AG09309 (cell line): ENCODE results near the gene NIF3L1.
A peak's percentile ranks its signal among the peaks of the same experiment; 100 is the strongest.

Experiments used
- DNase-seq: peaks from one replicate; pipeline ENCODE4 v3.0.0-alpha.2; 2010; ENCODE audit warnings: low read depth
- H3K4me3 ChIP-seq: 2 replicates; pipeline ENCODE4 v1.5.1; 2011; ENCODE audit warnings: mild to moderate bottlenecking, low read depth, low read length, moderate library complexity; ENCODE audit not compliant: control insufficient read depth
- TF ChIP-seq, protein P1 (sequence below): IDR thresholded peaks from 2 replicates; pipeline ENCODE4 v1.5.1; 2011; ENCODE audit warnings: mild to moderate bottlenecking, low read depth, low read length, inconsistent platforms; ENCODE audit not compliant: insufficient read depth, control insufficient read depth; ENCODE audit errors: missing control alignments

NIF3L1 gene

DNA sequence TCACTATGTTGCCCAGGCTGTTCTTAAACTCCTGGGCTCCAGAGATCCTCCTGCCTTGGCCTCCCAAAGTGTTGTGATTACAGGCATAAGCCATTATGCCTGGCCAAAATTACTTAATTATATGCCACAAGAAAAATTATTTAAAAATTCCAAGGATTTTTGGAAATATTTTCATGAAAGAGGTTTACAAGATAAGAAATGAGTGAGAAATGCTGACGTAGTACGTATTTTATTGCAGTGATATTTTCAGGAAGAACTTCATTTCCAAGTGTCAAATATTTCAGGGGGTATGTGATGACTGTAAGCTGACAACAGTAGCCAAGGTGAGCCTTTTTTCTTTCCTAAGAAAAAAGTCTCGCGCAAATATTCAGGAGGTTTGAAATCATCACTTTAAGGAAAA, 20.8 kb downstream of the NIF3L1 start:
- no peak for DNase-seq
- H3K4me3 ChIP-seq = no peak overlapping the region
- TF ChIP-seq, protein P1, sequence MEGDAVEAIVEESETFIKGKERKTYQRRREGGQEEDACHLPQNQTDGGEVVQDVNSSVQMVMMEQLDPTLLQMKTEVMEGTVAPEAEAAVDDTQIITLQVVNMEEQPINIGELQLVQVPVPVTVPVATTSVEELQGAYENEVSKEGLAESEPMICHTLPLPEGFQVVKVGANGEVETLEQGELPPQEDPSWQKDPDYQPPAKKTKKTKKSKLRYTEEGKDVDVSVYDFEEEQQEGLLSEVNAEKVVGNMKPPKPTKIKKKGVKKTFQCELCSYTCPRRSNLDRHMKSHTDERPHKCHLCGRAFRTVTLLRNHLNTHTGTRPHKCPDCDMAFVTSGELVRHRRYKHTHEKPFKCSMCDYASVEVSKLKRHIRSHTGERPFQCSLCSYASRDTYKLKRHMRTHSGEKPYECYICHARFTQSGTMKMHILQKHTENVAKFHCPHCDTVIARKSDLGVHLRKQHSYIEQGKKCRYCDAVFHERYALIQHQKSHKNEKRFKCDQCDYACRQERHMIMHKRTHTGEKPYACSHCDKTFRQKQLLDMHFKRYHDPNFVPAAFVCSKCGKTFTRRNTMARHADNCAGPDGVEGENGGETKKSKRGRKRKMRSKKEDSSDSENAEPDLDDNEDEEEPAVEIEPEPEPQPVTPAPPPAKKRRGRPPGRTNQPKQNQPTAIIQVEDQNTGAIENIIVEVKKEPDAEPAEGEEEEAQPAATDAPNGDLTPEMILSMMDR = no peak

DNA sequence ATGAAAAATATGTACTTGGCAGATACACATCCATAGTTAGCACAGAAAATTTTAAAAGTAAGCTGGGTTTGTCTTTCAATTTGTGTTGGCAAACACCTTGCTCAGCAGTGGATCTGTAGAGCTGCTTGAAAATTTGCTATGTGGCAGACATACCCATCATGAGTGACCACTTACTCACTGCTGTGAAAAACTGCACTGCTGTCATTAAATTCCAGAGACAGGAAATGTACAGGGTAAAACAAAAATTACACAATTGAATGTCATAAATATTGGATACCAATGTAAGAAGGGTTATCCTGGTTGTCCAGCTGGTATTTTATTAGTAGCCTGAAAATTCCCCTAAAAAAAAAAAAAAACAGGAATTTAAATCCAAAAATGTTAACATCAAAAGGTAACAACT, 24.5 kb downstream of the NIF3L1 start:
- DNase-seq = peak; percentile 29
- TF ChIP-seq, protein P1 = no peak
- no peak overlapping the region for H3K4me3 ChIP-seq

DNA sequence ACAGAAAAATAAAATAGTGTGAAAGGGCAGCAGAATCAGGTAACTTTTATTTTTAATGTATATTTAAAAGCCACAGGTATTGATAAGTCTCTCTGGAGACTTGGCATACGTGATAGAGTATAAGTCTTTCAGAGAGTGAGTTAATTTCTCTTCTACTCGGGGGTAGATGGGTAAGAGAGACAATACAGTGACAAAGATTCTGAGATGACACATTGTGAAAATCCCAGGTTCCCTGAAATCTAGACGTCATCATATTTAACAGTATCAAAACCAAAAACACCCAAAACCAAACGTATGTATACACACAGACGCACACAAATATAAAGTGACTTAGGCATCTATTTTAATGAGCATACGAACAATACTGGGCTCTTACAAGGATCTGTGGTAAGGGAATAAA, 33.3 kb downstream of the NIF3L1 start:
- TF ChIP-seq, protein P1 = no peak
- DNase-seq = no peak
- H3K4me3 ChIP-seq = no peak overlapping the region

DNA sequence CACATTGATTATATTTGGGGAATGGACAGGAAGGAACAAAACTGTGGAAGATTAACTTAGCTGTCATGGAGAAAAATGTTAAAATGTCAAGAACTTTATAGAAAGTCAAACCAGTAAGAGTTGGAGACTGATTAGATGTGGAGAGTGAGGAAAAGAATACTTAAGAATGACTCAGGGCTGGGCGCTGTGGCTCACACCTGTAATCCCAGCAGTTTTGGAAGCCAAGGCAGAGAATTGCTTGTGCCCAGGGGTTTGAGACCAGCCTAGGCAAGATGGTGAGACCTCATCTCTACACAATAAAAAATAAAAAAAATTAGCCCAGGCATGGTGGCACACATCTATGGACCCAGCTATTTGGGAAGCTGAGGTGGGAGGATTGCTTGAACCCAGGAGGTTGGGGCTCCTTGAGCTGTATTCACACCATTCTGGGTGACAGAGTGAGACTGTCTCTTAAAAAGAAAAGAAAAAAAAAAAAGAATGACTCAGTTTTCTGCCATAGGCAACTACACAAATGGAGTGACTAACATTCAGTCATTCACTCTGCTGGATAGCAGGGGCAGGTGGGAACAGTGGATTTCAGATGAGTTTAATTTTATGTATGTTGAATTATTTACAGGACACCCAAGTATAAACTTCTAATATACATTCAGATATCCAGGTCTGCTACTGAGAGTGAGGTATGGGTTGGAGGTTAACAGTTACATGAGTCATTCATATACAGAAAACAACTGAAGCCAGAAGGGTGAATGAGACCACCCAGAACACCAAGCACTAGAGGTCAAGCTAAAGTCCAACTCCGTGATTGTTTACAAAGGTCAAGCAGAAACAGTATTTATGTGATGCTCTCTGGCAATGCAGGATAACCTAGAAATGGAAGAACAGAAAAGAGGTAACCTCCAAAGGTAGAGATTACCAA, 40.4 kb downstream of the NIF3L1 start:
- TF ChIP-seq, protein P1 = no peak
- H3K4me3 ChIP-seq = no peak overlapping the region
- no peak for DNase-seq

DNA sequence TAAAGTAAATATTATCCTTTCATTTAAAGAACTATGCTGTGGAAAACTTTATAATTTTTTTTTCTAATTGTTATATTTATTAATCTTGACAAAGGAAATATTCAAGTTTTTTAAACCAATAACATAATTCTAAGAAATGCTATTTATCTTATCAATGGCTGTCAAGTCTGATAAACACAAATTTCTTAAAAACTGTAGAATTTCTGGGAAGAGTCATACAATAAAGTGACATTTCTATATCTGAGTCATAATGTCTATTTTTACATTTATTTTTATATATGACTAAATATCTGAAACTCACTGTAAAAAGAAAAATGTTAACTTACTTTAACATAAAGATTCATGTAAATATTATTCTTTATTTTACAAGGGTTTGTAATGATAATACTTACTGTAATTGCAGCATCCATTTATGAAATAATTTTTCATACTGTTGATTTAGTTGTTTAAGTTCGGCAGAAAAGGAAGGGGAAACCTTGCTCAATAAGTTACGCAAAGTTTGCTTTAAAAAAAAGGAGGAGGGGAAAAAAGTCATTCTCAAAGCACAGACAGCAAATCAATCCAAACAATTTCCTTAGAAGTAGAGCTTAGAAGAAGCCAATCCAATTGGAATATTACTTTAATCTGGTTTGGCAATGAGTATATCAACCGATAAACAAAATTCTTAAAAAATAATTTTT, 41.9 kb downstream of the NIF3L1 start:
- H3K4me3 ChIP-seq = no peak overlapping the region
- DNase-seq = no peak
- TF ChIP-seq, protein P1 = no peak

DNA sequence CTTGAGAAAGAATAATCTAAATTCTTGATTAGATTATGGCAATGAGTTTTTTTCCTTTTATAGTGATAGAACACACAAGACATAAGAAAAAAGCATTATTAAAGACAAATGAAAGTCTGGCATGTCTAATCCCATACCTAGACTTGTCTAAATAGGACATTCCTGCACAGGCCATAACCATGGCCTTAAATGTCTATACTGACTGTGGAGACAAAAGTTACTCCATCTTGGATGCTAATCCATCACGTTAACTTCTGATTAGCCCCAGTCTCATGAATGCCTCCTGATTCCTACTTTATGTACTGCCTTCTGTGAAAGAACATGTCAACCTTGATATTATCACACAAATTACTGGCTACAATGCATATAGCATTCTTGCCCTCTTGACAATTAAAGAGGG, 50.7 kb downstream of the NIF3L1 start:
- TF ChIP-seq, protein P1 = no peak
- DNase-seq = no peak
- no peak overlapping the region for H3K4me3 ChIP-seq
